LNCaP clone FGC (cell line): Measurements from ENCODE around the gene TIMM9.

ENCODE experiments used
- DNase-seq: peaks from one replicate; pipeline ENCODE4 v3.0.0-alpha.2; 2011; ENCODE audit warnings: low read depth
- H3K4me3 ChIP-seq: 2 replicates; pipeline ENCODE4 v1.5.1; 2011; ENCODE audit warnings: mild to moderate bottlenecking, low read depth, low read length, control low read depth
- TF ChIP-seq, protein P1 (sequence below): IDR thresholded peaks from 2 replicates; pipeline ENCODE4 v1.5.1; 2012; ENCODE audit warnings: mild to moderate bottlenecking; ENCODE audit not compliant: control insufficient read depth, insufficient read depth; ENCODE audit errors: extremely low read depth

Gene TIMM9, protein sequence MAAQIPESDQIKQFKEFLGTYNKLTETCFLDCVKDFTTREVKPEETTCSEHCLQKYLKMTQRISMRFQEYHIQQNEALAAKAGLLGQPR

DNA sequence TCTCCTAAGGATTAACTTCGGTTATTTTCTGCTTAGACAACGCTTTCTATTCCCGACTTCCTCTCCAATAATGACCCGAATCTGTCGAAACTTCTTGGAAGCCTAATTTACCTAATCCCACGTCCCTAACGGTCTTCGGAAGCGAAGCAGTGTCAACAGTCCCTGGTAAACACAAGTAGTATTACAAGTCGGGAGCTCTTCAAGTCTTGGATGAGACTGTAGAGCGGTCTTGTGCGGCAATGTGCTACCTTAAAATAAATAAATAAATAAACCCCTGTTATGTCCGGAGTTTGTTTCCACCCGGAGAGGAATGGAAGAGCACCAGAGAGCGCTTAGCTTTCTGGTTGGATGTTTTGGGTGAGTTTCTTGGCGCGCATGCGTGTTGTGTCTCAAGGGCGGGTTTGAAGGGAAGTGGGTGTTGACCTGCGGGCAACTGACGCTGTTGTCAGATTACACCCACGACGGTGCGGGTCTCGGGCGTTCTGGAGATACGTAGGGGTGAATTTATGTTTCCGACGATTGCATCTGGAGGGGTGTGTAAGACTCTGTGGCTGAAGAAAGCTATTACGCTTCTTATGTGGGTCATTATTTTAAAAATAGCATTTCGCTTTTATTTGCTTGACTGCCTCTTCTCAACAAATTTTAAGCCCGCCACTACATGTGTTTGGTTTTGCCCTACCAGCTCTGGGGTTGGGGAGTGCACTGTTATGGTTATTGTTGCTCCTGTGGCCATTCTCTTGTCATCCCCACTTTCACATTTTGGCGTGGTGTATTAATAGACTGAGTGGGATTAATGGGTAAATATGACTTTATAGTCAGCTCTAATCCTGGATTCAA lies at the start of gene TIMM9, which contains the start of gene KIAA0586:
TIMM9 (minus strand) TSS at position 251 of the 837 bp plus-strand sequence. CDS start 15,586 bp downstream, outside the sequence.
KIAA0586 (plus strand) TSS at position 439 of the 837 bp plus-strand sequence. CDS start 546 bp downstream, outside the sequence.
- TF ChIP-seq, protein P1, sequence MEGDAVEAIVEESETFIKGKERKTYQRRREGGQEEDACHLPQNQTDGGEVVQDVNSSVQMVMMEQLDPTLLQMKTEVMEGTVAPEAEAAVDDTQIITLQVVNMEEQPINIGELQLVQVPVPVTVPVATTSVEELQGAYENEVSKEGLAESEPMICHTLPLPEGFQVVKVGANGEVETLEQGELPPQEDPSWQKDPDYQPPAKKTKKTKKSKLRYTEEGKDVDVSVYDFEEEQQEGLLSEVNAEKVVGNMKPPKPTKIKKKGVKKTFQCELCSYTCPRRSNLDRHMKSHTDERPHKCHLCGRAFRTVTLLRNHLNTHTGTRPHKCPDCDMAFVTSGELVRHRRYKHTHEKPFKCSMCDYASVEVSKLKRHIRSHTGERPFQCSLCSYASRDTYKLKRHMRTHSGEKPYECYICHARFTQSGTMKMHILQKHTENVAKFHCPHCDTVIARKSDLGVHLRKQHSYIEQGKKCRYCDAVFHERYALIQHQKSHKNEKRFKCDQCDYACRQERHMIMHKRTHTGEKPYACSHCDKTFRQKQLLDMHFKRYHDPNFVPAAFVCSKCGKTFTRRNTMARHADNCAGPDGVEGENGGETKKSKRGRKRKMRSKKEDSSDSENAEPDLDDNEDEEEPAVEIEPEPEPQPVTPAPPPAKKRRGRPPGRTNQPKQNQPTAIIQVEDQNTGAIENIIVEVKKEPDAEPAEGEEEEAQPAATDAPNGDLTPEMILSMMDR: no peak
- peak within 1 kb of the TSS; percentile 95 for H3K4me3 ChIP-seq
- DNase-seq: peak; percentile 98

DNA sequence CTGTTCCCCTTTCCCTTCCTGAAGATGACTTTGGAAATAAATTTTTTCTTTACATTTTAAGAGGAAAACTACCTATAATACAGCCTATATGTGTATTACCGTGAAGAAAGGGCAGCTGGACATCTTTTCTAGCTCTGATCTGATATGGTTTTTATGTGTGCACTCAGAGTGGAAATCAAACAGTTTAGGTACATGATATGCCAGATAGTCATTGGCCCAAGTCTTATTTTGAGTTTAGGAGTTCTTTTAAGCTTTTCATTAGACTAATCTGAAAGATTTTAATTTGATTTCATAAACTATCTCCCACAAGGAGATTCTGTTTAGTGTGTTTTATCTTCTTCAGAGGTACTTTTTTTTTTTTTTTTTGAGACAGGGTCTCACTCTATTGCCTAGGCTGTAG lies 49.0 kb upstream of the TIMM9 start:
- peak; percentile 85 for DNase-seq
- TF ChIP-seq, protein P1: no peak

DNA sequence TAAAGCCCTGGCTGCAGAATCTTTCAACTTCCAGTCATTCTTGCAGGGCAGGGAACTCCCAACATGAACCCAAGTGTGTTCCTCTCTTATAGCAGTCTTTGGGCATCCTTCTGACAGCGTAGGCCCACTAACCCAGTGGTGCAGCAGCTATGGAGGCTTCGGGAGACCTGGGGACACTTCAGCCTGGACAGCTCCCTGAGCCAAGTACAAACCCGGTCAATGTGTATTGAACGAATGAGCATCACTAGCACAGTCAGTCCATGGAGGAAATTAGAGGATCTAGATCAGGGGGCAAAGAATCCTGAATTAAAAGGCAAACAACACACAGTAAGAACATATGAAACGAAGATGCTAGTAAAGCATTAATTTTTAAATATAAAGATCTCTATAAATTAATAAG lies 42.0 kb upstream of the TIMM9 start:
- DNase-seq: no peak
- TF ChIP-seq, protein P1: no peak
- H3K4me3 ChIP-seq: no peak overlapping the region

More for the DNA sequence above, 49.0 kb upstream of the TIMM9 start:
- H3K4me3 ChIP-seq: no peak overlapping the region

DNA sequence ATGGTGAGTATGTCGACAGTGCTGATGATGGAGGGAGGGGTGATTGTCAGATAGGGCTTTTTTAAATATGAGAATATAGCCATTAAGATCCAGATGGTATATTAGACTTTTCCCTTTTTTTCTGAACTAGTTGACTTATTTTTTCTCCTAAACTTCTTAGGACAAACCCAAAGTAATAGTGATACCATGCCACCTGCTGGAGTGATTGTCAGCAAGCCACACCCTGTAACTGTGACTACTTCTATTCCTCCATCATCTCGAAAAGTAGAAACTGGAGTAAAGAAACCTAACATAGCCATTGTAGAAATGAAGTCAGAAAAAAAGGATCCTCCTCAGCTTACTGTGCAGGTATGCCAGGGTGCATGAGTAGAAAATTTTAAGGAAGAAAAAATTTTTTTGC lies 40.2 kb upstream of the TIMM9 start:
- no peak for DNase-seq
- no peak overlapping the region for H3K4me3 ChIP-seq
- TF ChIP-seq, protein P1: no peak

DNA sequence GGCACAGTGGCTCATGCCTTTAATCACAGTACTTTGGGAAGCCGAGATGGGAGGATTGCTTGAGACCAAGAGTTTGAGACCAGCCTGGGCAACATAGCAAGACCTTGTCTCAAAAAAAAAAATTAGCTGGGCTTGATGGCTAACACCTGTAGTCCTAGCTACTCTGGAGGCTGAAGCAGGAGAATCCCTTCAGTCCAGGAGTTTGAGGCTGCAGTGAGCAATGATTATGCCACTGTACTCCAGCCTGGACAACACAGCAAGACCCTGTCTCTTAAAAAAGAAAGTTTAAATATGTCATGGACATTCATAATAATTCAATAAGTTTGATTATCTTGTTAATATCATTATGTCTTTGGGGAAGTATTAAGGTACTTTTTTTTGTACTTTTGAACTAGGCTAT lies 39.1 kb upstream of the TIMM9 start:
- TF ChIP-seq, protein P1: no peak
- no peak overlapping the region for H3K4me3 ChIP-seq
- DNase-seq: no peak

DNA sequence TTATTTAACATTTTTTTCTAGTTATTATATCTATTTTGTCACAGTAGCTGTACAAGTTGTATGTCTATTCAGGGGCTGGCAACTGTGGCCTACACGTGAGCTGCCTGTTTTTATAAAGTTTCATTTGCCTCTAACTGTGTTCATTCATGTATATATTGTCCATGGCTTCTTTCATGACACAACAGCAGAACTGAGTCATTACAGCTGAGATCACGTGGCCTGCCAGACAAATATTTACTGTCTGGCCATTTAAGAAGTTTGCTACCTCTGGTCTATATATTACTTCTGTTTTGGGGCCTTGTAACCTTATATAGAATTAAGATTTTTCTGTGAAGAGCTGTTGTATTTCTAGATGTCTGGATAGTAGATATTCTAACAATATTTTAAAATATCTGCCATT lies 38.1 kb upstream of the TIMM9 start:
- peak; percentile 44 for DNase-seq
- TF ChIP-seq, protein P1: no peak
- no peak overlapping the region for H3K4me3 ChIP-seq

DNA sequence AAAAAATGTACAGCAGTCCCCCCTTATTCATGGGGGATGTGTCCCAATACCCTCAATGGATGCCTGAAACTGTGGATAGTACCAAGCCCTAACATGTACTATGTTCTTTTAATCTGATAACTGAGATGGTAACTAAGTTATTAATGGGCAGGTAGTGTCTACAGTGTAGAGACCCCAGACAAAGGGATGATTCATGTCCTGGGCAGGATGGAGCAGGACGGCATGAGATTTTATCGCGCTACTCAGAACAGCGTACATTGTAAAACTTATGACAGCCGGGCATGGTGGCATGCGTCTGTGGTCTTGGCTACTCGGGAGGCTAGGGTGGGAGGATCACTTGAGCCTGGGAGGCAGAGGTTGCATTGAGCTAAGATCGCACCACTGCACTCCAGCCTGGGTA lies 37.3 kb upstream of the TIMM9 start:
- TF ChIP-seq, protein P1: no peak
- DNase-seq: no peak
- H3K4me3 ChIP-seq: no peak overlapping the region
